HepG2 (cell line): ENCODE data around the gene LRRN2. TPM values are rescaled to one million over a fixed set of nuclear protein-coding genes. Genes with fewer than 3 reads are reported as not detected.

ENCODE experiments used
- ATAC-seq: fragments of 200-7000 bp; cut with Tn5 transposase; 3 replicates; pipeline ENCODE4 v1.9.1; 2020; ENCODE audit warnings: mild to moderate bottlenecking, moderate library complexity
- BruUV-seq: library from RNA; stranded (reverse); fragments of 400-500 nt; replicated peaks from 2 replicates; lab custom pipeline; 2021; lab: Mats Ljungman, UMichigan
- CTCF ChIA-PET: fragments of 300-600 bp; formaldehyde crosslinking; extraction: SDS; loops from one replicate; lab custom pipeline; 2021; ENCODE audit warnings: low total read pairs, inconsistent platforms, low intra/inter-chr PET ratio; lab: Yijun Ruan, JAX
- POLR2A ChIA-PET: fragments of 350-600 bp; sonication (Branson Sonifier 250); formaldehyde crosslinking; loops from one replicate; lab custom pipeline; 2020; ENCODE audit warnings: antibody characterized with exemption, inconsistent platforms; lab: Yijun Ruan, JAX
- DNase-seq: peaks from one replicate; pipeline ENCODE4 v3.0.0-alpha.2; 2015; ENCODE audit warnings: low spot score
- FAIRE-seq: peaks from 3 replicates; lab custom pipeline; 2011; peaks lifted over from hg19 to GRCh38; lab: Jason Lieb, UNC
- H2AFZ ChIP-seq: one replicate; pipeline ENCODE4 v1.6.1; 2011; ENCODE audit warnings: low read length, inconsistent platforms
- H3K27ac ChIP-seq: fragments of 300-600 bp; 3 replicates; pipeline ENCODE4 v1.8.0; 2011; ENCODE audit warnings: mixed run types, mild to moderate bottlenecking, mixed read lengths, low read length, inconsistent platforms; ENCODE audit not compliant: insufficient read depth; ENCODE audit errors: extremely low read length
- H3K27me3 ChIP-seq, 2 experiments: fragments of 200-600 bp in 1 of 2; 2 replicates in 1 of 2; 3 replicates in 1 of 2; pipeline versions ENCODE4 v1.6.0 to v1.8.0; 2011; ENCODE audit warnings: low read length in 2 of 2, mild to moderate bottlenecking in 2 of 2, moderate library complexity in 2 of 2, inconsistent platforms in 1 of 2; ENCODE audit not compliant: insufficient read depth in 2 of 2, control insufficient read depth in 1 of 2
- H3K36me3 ChIP-seq, 2 experiments: fragments of 200-600 bp in 1 of 2; replicated peaks in 1 of 2; 2 replicates in 1 of 2; 3 replicates in 1 of 2; pipeline versions ENCODE4 v1.5.1 to v1.8.0; 2011; ENCODE audit warnings: low read length in 2 of 2, inconsistent platforms in 1 of 2; ENCODE audit not compliant: insufficient read depth in 2 of 2, control insufficient read depth in 1 of 2
- H3K4me1 ChIP-seq: 2 replicates; pipeline ENCODE4 v1.5.1; 2012; ENCODE audit warnings: low read length, inconsistent platforms; ENCODE audit not compliant: insufficient read depth
- H3K4me2 ChIP-seq: 2 replicates; pipeline ENCODE4 v1.6.0; 2011; ENCODE audit warnings: low read depth, low read length, inconsistent platforms
- H3K4me3 ChIP-seq, 3 experiments: fragments of 200-600 bp in 1 of 3; sonication (generic), shearing (Covaris generic) in 1 of 3; replicated peaks in 1 of 3; 2 replicates each; pipeline ENCODE4 v1.5.1; 2011 to 2016; ENCODE audit warnings: low read length in 3 of 3, inconsistent platforms in 2 of 3, low read depth in 2 of 3, mild to moderate bottlenecking in 2 of 3, control low read depth in 1 of 3, mixed read lengths in 1 of 3; ENCODE audit not compliant: insufficient read depth in 1 of 3
- H3K79me2 ChIP-seq: one replicate; pipeline ENCODE4 v1.6.1; 2011; ENCODE audit warnings: low read length, inconsistent platforms; ENCODE audit not compliant: insufficient read depth
- H3K9ac ChIP-seq: 2 replicates; pipeline ENCODE4 v1.6.0; 2011; ENCODE audit warnings: mild to moderate bottlenecking, low read depth, low read length, inconsistent platforms; ENCODE audit not compliant: insufficient read depth
- H3K9me3 ChIP-seq: 2 replicates; pipeline ENCODE4 v1.5.1; 2012; ENCODE audit warnings: mild to moderate bottlenecking, low read length
- H4K20me1 ChIP-seq: 2 replicates; pipeline ENCODE4 v1.6.0; 2011; ENCODE audit warnings: inconsistent platforms, mild to moderate bottlenecking, low read length, moderate library complexity; ENCODE audit not compliant: insufficient read depth
- ARNTL ChIP-seq: sonication (generic); formaldehyde crosslinking; IDR thresholded peaks from 2 replicates; pipeline ENCODE4 v1.4.0; 2020; ENCODE audit warnings: mild to moderate bottlenecking, missing genetic modification reagents
- BRD4 ChIP-seq: sonication (generic); formaldehyde crosslinking; IDR thresholded peaks from 2 replicates; pipeline ENCODE4 v1.4.0; 2020; ENCODE audit warnings: missing genetic modification reagents
- HNF1B ChIP-seq: sonication (generic); formaldehyde crosslinking; IDR thresholded peaks from 2 replicates; pipeline ENCODE4 v1.5.1; 2020; ENCODE audit warnings: mild to moderate bottlenecking, moderate library complexity, missing genetic modification reagents
- HOXA7 ChIP-seq: sonication (generic); formaldehyde crosslinking; IDR thresholded peaks from 2 replicates; pipeline ENCODE4 v1.8.1; 2022; ENCODE audit warnings: mild to moderate bottlenecking, missing genetic modification reagents, moderate library complexity
- MIXL1 ChIP-seq: IDR thresholded peaks from 2 replicates; pipeline ENCODE4 v1.6.1; 2016
- REL ChIP-seq: sonication (generic); formaldehyde crosslinking; conservative IDR thresholded peaks from 2 replicates; pipeline ENCODE4 v1.8.0; 2022; ENCODE audit warnings: mild to moderate bottlenecking, missing genetic modification reagents, moderate library complexity
- SMAD3 ChIP-seq: sonication (generic); formaldehyde crosslinking; IDR thresholded peaks from 2 replicates; pipeline ENCODE4 v1.4.0; 2020; ENCODE audit warnings: missing genetic modification reagents
- TCF12 ChIP-seq, 2 experiments: fragments of 450-650 bp in 1 of 2; sonication (generic) in 1 of 2; formaldehyde crosslinking in 1 of 2; IDR thresholded peaks; 2 replicates each; pipeline versions ENCODE4 v1.6.1 to v1.8.0; 2017 to 2022; ENCODE audit warnings: antibody characterized with exemption in 1 of 2, mild to moderate bottlenecking in 1 of 2, missing genetic modification reagents in 1 of 2, moderate library complexity in 1 of 2
- YY1 ChIP-seq: IDR thresholded peaks from 2 replicates; pipeline ENCODE4 v1.6.1; 2011; ENCODE audit warnings: low read length, low read depth, moderate library complexity, mild to moderate bottlenecking; ENCODE audit not compliant: insufficient read depth, insufficient replicate concordance
- ZBTB42 ChIP-seq: sonication (generic); formaldehyde crosslinking; IDR thresholded peaks from 2 replicates; pipeline ENCODE4 v1.5.0; 2020; ENCODE audit warnings: mild to moderate bottlenecking, missing genetic modification reagents
- ZNF703 ChIP-seq: sonication (generic); formaldehyde crosslinking; IDR thresholded peaks from 2 replicates; pipeline ENCODE4 v1.5.1; 2020; ENCODE audit warnings: missing genetic modification reagents, mild to moderate bottlenecking, moderate library complexity, borderline replicate concordance
- ZNF75D ChIP-seq: sonication (generic); formaldehyde crosslinking; IDR thresholded peaks from 2 replicates; pipeline ENCODE4 v1.8.1; 2023; ENCODE audit warnings: missing genetic modification reagents, mild to moderate bottlenecking, borderline replicate concordance
- ZSCAN21 ChIP-seq: sonication (generic); formaldehyde crosslinking; IDR thresholded peaks from 2 replicates; pipeline ENCODE4 v1.8.0; 2022; ENCODE audit warnings: mild to moderate bottlenecking, missing genetic modification reagents, moderate library complexity, borderline replicate concordance
- WGBS: methylation state at CpG from one replicate; pipeline ENCODE4 v1.1.6; 2017; ENCODE audit warnings: low lambda C conversion rate; 5-methylcytosine and 5-hydroxymethylcytosine counted together
- in situ Hi-C: cut with HindIII; loops from 2 replicates; pipeline ENCODE4 v1.10.0; 2017; ENCODE audit warnings: low pct_unique_long_range_greater_than_20kb; ENCODE audit not compliant: extremely low pct_ligation_motif_present
- intact Hi-C: fragments of 100-400 bp; cut with micrococcal nuclease; formaldehyde crosslinking; loops from one replicate; pipeline ENCODE4 v1.10.0; 2022; ENCODE audit not compliant: unreplicated experiment
- polyA plus RNA-seq, 8 experiments: library from polyadenylated mRNA; depleted of rRNA in 3 of 8; stranded (reverse) in 7 of 8; unstranded in 1 of 8; fragments of >200 nt; fragmentation: Illumina TruSeq in 4 of 8; extraction: Trizol in 4 of 8; gene quantifications; 2 replicates each; pipeline versions ENCODE4 v1.2.1 to v1.2.3, GENCODE V29; 2011 to 2016; ENCODE audit warnings: low read depth in 4 of 8, missing spikeins in 1 of 8, mixed read lengths in 1 of 8; ENCODE audit not compliant: insufficient read depth in 1 of 8
- total RNA-seq, 5 experiments: library from RNA; depleted of rRNA; stranded (reverse); fragments of >200 nt; fragmentation: Illumina TruSeq; extraction: Trizol; gene quantifications; 2 replicates each; pipeline ENCODE4 v1.2.3, GENCODE V29; 2016; ENCODE audit warnings: low read depth in 1 of 5

Gene LRRN2
- total and polyA plus RNA-seq, 2 of the 13 experiments (the other 11 are each of a cell fraction or from before 2014, with no cell fraction given), result not detected

DNA sequence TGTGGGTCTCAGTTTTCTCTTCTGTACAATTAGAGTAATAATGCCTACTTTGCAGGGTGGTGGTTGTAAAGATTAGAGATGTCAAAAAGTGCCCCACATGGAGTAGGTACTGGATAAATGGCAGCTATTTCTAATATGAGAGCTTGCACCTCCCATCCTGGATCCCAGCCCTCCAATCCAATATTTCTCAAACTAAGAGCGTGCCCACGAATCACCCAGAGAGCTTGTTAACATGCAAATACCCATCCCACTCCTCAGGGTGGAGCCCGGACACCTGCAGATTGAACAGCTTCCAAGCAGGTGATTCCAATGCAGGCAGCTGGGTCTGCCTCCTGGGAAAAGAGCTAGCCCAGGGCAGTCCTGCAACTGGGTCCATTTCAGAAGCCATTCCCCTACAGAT is 33.0 kb downstream of the LRRN2 start (continued):
- TF ChIP-seq REL (CRISPR knock-in tag) (no peak), ARNTL (CRISPR knock-in tag) (no peak)

DNA sequence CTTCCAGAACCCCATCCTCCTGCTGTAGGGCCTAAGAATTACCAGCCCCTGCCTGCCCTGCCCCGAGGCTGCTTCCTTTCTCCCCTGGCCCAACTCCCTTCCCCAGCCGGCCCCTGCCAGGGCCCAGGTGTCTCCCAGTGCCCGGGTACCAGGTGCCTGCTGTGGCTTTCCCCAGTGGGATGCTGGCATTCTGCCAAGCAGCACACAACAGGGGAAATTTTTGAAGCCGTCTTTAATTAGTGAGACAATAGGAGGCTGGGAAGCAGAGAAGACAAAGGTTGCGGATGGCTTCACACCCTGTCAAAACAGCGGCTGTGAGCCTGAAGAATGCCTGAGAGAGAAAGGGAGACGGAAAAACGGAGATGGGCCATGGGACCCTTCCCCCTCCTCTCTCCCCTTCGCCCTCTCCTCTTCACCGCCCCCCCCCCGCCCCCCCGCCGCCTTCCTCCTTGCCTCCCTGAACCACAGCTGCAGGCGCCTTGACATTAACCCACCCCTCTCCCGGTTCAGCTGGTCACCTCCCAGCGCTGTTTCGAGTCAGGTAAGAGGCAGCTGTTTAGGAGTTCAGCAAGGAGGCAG is 33.6 kb downstream of the LRRN2 start:
- H3K79me2 ChIP-seq, result no peaks in the 10 kb centered on the region
- intact Hi-C loops (no loop called here), in situ Hi-C loops (no loop called here)
- H3K4me1 ChIP-seq, result no peaks in the 10 kb centered on the region
- no peaks in the 10 kb centered on the region for H4K20me1 ChIP-seq
- no TSS peak for BruUV-seq
- no peak for DNase-seq
- CTCF ChIA-PET, result no interaction called here
- no peaks in the 10 kb centered on the region for H3K36me3 ChIP-seq
- H2AFZ ChIP-seq, result no peak overlapping the region
- FAIRE-seq, result no peak
- no peak overlapping the region for H3K4me3 ChIP-seq
- H3K27me3 ChIP-seq, result peaks cover 0 to 26% of the 10 kb centered on the region in 2 experiments; a peak in 3 of 5 replicates
- no peak overlapping the region for H3K9ac ChIP-seq
- no peaks in the 10 kb centered on the region for H3K9me3 ChIP-seq
- H3K4me2 ChIP-seq, result no peak overlapping the region
- 19% methylated on average over 15 of the region's 17 CpGs for WGBS
- POLR2A ChIA-PET, result no interaction called here
- no peak overlapping the region for H3K27ac ChIP-seq
- TF ChIP-seq ZNF703, result no peak
- TF ChIP-seq SMAD3 (CRISPR knock-in tag), result no peak
- TF ChIP-seq TCF12 (IDR thresholded peaks at IDR 0.05), result no peak
- TF ChIP-seq TCF12 (CRISPR knock-in tag; IDR thresholded peaks at IDR 0.05), result no peak
- no peak for TF ChIP-seq ZBTB42 (CRISPR knock-in tag)
- TF ChIP-seq HOXA7, result no peak
- TF ChIP-seq HNF1B (CRISPR knock-in tag), result no peak
- no peak for TF ChIP-seq MIXL1 (CRISPR knock-in tag)
- no peak for TF ChIP-seq YY1
- TF ChIP-seq ZNF75D (CRISPR knock-in tag), result no peak
- no peak for TF ChIP-seq ZSCAN21
- TF ChIP-seq BRD4 (CRISPR knock-in tag), result no peak
- no peak for ATAC-seq
